IPS-20b (cell line): ENCODE results near the gene CIAPIN1.

Experiments used
- H3K27ac ChIP-seq: one replicate; pipeline ENCODE4 v1.5.1; 2013; ENCODE audit warnings: low read length
- H3K27me3 ChIP-seq: 2 replicates; pipeline ENCODE4 v1.6.1; 2013; ENCODE audit warnings: mild to moderate bottlenecking, low read length, inconsistent platforms; ENCODE audit not compliant: insufficient read depth
- H3K36me3 ChIP-seq: 2 replicates; pipeline ENCODE4 v1.6.1; 2013; ENCODE audit warnings: low read depth, mild to moderate bottlenecking, inconsistent platforms, low read length, moderate library complexity; ENCODE audit not compliant: insufficient read depth
- H3K4me1 ChIP-seq: 2 replicates; pipeline ENCODE4 v1.6.1; 2013; ENCODE audit warnings: mild to moderate bottlenecking, control low read depth, inconsistent platforms, low read length, moderate library complexity; ENCODE audit not compliant: insufficient read depth
- H3K4me3 ChIP-seq: 2 replicates; pipeline ENCODE4 v1.5.1; 2013; ENCODE audit warnings: mild to moderate bottlenecking, low read length, inconsistent platforms
- H3K9ac ChIP-seq: 2 replicates; pipeline ENCODE4 v1.6.1; 2013; ENCODE audit warnings: low read depth, mild to moderate bottlenecking, inconsistent platforms, low read length, moderate library complexity
- H3K9me3 ChIP-seq: 2 replicates; pipeline ENCODE4 v1.6.1; 2013; ENCODE audit warnings: mild to moderate bottlenecking, low read depth, low read length, inconsistent platforms; ENCODE audit not compliant: insufficient read depth

CIAPIN1 gene

GRCh38 chr16:57447186-57447962 is at the start of gene CIAPIN1, which contains the start of gene COQ9:
Gene CIAPIN1 (minus strand): TSS chr16:57447385. CDS start chr16:57440928, 6,457 bp downstream.
Gene COQ9 (plus strand): TSS chr16:57447479. CDS start chr16:57447506, 27 bp downstream.
- peak within 1 kb of the TSS; percentile 97 for H3K9ac ChIP-seq
- H3K4me3 ChIP-seq = peak within 1 kb of the TSS; percentile 95
- H3K9me3 ChIP-seq = no peaks in the 10 kb centered on the region
- peaks cover 4% of the 10 kb centered on the region; the same call in 1 of the 2 replicates for H3K4me1 ChIP-seq
- H3K27me3 ChIP-seq = no peaks in the 10 kb centered on the region
- peaks cover 19% of the 10 kb centered on the region for H3K36me3 ChIP-seq
- peak within 1 kb of the TSS; percentile 54 for H3K27ac ChIP-seq

- H3K27ac ChIP-seq = no peak overlapping the region
- H3K27me3 ChIP-seq = no peaks in the 10 kb centered on the region
- H3K36me3 ChIP-seq = no peaks in the 10 kb centered on the region
- no peak overlapping the region for H3K9ac ChIP-seq
- no peaks in the 10 kb centered on the region for H3K9me3 ChIP-seq
- H3K4me1 ChIP-seq = no peaks in the 10 kb centered on the region
- no peak overlapping the region for H3K4me3 ChIP-seq
Observed at GRCh38 chr16:57493767-57494166, 46.6 kb upstream of the CIAPIN1 start.

DNA sequence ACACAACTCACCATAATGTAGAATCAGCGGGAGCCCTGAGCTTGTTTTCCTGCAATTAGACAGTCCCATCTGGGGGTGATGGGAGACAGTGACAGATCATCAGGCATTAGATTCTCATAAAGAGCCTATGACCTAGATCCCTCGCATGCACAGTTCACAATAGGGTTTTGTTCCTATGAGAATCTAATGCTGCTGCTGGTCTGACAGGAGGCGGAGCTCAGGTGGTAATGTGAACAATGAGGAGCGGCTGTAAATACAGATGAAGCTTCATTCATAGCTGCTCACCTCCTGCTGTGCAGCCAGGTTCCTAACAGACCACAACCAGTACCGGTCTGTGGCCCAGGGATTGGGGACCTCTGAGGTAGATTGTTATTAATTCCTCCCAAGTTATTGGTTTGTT is 42.0 kb upstream of the CIAPIN1 start:
- H3K36me3 ChIP-seq = no peaks in the 10 kb centered on the region
- no peaks in the 10 kb centered on the region for H3K4me1 ChIP-seq
- no peaks in the 10 kb centered on the region for H3K9me3 ChIP-seq
- H3K27me3 ChIP-seq = peaks cover 15% of the 10 kb centered on the region
- no peak overlapping the region for H3K9ac ChIP-seq
- H3K4me3 ChIP-seq = no peak overlapping the region
- H3K27ac ChIP-seq = no peak overlapping the region

- no peaks in the 10 kb centered on the region for H3K36me3 ChIP-seq
- no peaks in the 10 kb centered on the region for H3K4me1 ChIP-seq
- H3K9me3 ChIP-seq = no peaks in the 10 kb centered on the region
- peaks cover 15% of the 10 kb centered on the region for H3K27me3 ChIP-seq
- H3K4me3 ChIP-seq = peak overlapping the region; percentile 44; the same call in 1 of the 2 replicates
- H3K27ac ChIP-seq = no peak overlapping the region
- no peak overlapping the region for H3K9ac ChIP-seq
Observed at GRCh38 chr16:57486858-57487834, 40.0 kb upstream of the CIAPIN1 start.

DNA sequence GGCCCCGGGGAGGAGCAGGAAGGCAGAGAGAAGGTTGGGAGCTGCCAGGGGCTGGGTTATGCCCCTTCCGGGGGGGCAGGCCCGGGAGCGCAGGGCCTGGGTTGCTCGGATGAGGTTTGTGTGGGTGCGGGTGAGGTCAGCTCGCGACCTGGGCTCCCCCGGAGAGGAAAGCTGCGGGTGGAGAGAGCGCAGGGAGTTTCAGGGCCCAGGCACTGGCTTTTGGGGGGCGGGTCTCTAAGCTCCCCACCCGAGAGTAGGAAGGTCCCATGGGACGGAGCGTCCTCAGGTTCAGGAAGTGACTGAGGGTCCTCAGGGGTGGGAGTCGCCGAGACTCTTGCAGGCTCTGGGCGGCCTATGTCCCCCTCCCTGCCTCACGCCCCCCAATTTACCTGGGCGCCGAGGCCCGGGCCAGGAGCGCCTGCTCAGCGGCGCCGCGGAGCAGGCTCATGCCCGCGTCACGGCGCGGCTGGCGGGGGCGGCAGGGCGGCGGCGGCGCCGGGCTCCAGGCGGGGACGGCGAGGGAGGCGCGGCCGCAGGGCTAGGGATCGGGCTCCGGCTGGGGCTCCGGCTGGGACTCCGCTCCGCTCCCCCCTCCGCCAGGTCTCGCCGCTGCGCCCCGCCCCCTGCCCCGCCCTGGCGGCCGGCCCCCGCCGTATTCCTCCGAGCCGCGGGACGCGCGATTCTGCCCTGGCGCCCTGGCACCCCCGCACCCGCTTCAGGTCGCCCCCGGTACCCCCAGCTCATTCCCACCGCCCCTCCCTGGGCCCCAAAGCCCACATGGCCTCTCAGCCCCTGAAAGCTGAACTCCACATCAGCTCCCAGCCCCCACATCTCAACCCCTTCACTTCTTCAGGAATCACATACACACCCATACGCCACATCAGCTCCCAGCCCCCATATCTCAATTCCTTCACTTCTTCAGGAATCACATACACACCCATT is 39.0 kb upstream of the CIAPIN1 start, which contains the start of gene DOK4:
TSS of gene DOK4 (minus strand) at position 578 of the 942 bp plus-strand sequence. CDS start 6,986 bp downstream, outside the sequence.
- Histone ChIP-seq H3K27me3 (peaks cover 15% of the 10 kb centered on the region), H3K27ac (no peak within 1 kb of the TSS), H3K4me3 (peak within 1 kb of the TSS; percentile 86), H3K9me3 (no peaks in the 10 kb centered on the region), H3K36me3 (no peaks in the 10 kb centered on the region), H3K4me1 (no peaks in the 10 kb centered on the region), H3K9ac (peak within 1 kb of the TSS; percentile 61; the same call in 1 of the 2 replicates)

DNA sequence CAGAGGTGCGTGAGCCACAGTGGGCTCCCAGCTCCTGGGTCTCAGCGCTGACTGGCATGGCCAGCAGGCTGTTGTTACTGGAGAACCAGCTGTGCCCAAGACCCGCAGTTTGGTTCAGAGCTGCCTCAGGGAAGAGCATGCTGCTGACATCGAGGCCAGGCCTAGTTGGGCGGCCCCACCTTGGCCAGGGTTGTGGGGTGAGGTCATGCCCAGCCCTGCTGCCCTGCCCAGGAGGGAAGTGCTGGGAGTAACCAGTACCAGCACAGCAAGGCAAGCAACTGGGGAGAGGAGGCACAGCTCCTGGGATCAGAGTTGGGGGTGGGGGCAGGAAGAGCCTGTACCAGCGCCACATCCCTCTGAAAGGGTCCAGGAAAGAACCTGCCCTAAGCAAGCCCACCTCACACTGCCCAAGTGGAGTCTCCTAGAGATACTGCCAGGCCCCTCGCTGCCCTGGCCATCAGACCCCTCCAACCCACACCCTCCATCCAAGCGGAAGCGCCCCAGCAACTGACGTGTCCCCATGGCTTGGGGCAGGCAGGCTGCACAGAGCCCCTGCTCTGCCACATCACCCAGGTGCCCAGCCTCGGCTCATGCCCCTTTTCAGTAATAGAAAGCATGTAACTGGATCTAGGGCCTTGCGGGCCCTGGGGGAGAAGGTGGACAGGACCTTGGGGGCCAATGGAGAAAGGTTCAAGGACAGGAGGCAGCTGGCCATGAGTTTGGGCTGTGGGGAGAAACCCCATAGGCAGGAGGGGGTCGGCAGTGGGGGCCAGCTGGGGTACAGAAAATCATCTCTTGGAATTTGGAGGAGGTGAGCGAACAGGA is 38.1 kb upstream of the CIAPIN1 start:
- Histone ChIP-seq H3K4me1 (peaks cover 4% of the 10 kb centered on the region; the same call in 1 of the 2 replicates), H3K9me3 (no peaks in the 10 kb centered on the region), H3K27ac (no peak overlapping the region), H3K9ac (peak overlapping the region; percentile 61; the same call in 1 of the 2 replicates), H3K36me3 (no peaks in the 10 kb centered on the region), H3K4me3 (peak overlapping the region; percentile 86), H3K27me3 (peaks cover 15% of the 10 kb centered on the region)

DNA sequence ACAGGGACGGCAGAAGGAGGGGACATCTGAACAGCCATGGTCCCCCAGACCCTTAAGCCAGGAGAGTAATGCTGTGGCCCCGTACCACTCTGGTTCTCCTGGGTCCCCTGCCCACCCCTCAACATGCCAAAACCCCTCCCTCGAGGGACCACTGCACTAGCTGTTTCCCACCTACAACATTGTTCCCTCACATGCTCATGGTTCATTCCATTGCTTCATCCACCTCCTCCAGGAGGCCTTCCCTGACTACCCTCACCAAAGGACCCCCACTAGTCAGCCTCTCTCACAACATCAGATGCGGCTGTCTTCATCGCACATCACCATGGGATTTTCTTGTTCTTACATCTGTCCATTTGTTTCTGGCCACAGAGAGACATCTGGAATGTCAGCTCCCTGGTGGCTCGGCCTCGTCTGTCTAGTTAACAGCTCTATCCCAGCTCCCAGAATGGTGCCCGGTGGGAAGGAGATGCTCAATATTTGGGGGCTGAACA is 37.4 kb upstream of the CIAPIN1 start:
- no peak overlapping the region for H3K4me3 ChIP-seq
- no peaks in the 10 kb centered on the region for H3K9me3 ChIP-seq
- H3K27me3 ChIP-seq = peaks cover 15% of the 10 kb centered on the region
- H3K9ac ChIP-seq = no peak overlapping the region
- H3K36me3 ChIP-seq = no peaks in the 10 kb centered on the region
- peaks cover 10% of the 10 kb centered on the region; the same call in 1 of the 2 replicates for H3K4me1 ChIP-seq
- H3K27ac ChIP-seq = no peak overlapping the region

- no peak overlapping the region for H3K27ac ChIP-seq
- H3K9ac ChIP-seq = no peak overlapping the region
- no peak overlapping the region for H3K4me3 ChIP-seq
Observed at GRCh38 chr16:57483725-57484514, 36.7 kb upstream of the CIAPIN1 start.

GRCh38 chr16:57482845-57483545 is 35.8 kb upstream of the CIAPIN1 start:
- H3K9me3 ChIP-seq = no peaks in the 10 kb centered on the region
- peaks cover 11% of the 10 kb centered on the region; the same call in 1 of the 2 replicates for H3K4me1 ChIP-seq
- no peaks in the 10 kb centered on the region for H3K36me3 ChIP-seq
- H3K27ac ChIP-seq = no peak overlapping the region
- H3K27me3 ChIP-seq = peaks cover 15% of the 10 kb centered on the region
- H3K4me3 ChIP-seq = no peak overlapping the region
- H3K9ac ChIP-seq = no peak overlapping the region

More at GRCh38 chr16:57483725-57484514, 36.7 kb upstream of the CIAPIN1 start:
- Histone ChIP-seq H3K36me3 (no peaks in the 10 kb centered on the region), H3K9me3 (no peaks in the 10 kb centered on the region), H3K27me3 (peaks cover 15% of the 10 kb centered on the region), H3K4me1 (peaks cover 10% of the 10 kb centered on the region; the same call in 1 of the 2 replicates)
